Measurements from ENCODE around the gene PDCD1. TPM values are rescaled to one million over a fixed set of nuclear protein-coding genes. Genes with fewer than 3 reads are reported as not detected.
"Not testable (repeated sequence)": the region's sequence is repeated elsewhere in the genome, so short reads cannot be mapped to it uniquely, and the experiment has no call there.

Gene PDCD1
- polyA plus RNA-seq, 1 donor from 2014 or later = 0.19 TPM

DNA sequence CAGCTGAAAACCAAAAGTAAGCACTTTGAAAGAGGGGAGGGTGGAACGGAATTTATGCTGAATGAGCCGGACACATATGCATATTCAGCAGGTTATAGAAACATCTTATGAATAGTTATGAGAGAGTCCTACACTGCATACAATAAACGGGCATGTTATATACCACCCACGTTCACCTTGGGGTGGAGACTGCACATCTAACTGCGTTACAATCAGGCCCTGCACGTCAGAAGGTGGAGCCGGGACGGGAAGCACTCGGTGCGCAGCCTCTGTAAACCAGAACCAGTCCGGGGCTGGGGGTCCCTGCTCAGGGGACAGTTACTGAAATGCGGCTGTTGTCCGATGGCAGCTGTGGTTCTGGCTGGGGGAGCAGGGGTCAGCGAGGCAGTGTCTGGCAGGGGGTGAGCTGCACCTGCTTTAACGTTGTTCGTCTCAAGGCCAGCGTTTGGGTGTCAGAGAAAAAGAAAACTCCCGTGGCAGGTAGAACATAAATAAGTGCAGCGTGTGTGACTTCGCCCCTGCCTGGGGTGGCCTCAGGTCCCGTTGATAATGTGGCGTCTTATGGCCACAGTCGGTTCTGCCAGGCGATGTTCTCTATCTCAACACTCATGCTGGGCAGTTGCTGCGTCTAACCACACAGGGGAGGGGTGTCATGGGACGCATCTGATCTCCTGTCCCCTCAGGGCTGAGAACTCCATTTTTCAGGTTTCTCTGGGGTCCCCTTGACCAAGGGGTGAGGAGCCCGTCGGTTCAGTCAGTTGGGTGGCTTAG lies 24.8 kb downstream of the PDCD1 start:
- H3K27me3 Mint-ChIP-seq = peaks cover 15% of the 10 kb centered on the region
- H3K27ac Mint-ChIP-seq, H3K4me3 Mint-ChIP-seq, H3K9me3 Mint-ChIP-seq, H3K4me1 Mint-ChIP-seq, H3K36me3 Mint-ChIP-seq: not testable (repeated sequence)

DNA sequence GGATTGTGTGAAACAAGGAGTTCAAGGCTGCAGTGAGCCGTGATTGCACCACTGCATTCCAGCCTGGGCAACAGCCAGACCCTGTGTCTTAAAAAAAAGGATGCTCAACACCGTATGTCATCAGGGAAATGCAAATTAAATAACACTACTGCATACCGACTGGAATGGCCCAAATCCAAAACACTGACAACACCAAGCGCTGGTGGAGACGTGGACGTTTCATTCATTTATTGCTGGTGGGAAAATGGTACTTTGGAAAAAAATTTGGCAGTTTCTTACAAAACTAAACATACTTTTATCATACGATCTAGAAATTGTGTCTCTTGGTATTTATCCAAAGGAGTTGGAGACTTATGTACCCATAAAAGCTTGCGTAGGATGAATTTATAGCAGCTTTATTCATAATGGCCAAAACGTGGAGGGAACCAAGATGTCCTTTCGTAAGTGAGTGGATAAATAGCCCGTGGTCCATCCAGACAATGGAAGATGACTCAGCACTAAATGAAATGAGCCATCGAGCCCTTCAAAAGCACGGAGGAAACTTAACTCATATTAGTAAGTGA lies 25.5 kb downstream of the PDCD1 start:
- no peaks in the 10 kb centered on the region for H3K4me1 Mint-ChIP-seq
- H3K27me3 Mint-ChIP-seq = peaks cover 17% of the 10 kb centered on the region
- no peak overlapping the region for H3K4me3 Mint-ChIP-seq
- peaks cover 2% of the 10 kb centered on the region for H3K36me3 Mint-ChIP-seq
- peaks cover 0 to 7% (median 0%) of the 10 kb centered on the region in 3 donors for H3K9me3 Mint-ChIP-seq
- no peak overlapping the region for H3K27ac Mint-ChIP-seq

DNA sequence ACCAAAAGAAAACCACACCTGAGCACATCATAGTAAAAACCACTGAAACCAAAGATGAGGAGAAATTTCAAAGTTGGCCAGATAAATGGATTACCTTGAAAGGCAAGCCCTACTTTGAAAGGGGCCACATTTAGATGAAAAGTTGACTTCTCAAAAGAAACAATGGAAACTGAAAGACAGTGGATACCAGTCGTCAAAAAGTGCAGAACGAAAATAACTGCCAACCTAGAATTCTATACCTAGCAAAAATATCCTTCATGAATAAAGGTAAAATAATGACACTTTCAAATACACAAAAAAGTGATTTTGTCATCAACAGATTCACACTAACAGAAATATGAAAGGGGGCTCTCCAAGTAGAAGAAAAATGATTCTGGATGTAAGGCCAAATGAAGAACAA lies 31.3 kb downstream of the PDCD1 start:
- Mint-ChIP-seq H3K9me3 (peaks cover 0 to 16% (median 14%) of the 10 kb centered on the region in 3 donors), H3K4me3 (no peak overlapping the region), H3K27ac (peak overlapping the region in 1 of 3 donors; percentile 53), H3K27me3 (peaks cover 13% of the 10 kb centered on the region), H3K36me3 (peaks cover 5% of the 10 kb centered on the region), H3K4me1 (peaks cover 0 to 7% (median 0%) of the 10 kb centered on the region in 3 donors)

DNA sequence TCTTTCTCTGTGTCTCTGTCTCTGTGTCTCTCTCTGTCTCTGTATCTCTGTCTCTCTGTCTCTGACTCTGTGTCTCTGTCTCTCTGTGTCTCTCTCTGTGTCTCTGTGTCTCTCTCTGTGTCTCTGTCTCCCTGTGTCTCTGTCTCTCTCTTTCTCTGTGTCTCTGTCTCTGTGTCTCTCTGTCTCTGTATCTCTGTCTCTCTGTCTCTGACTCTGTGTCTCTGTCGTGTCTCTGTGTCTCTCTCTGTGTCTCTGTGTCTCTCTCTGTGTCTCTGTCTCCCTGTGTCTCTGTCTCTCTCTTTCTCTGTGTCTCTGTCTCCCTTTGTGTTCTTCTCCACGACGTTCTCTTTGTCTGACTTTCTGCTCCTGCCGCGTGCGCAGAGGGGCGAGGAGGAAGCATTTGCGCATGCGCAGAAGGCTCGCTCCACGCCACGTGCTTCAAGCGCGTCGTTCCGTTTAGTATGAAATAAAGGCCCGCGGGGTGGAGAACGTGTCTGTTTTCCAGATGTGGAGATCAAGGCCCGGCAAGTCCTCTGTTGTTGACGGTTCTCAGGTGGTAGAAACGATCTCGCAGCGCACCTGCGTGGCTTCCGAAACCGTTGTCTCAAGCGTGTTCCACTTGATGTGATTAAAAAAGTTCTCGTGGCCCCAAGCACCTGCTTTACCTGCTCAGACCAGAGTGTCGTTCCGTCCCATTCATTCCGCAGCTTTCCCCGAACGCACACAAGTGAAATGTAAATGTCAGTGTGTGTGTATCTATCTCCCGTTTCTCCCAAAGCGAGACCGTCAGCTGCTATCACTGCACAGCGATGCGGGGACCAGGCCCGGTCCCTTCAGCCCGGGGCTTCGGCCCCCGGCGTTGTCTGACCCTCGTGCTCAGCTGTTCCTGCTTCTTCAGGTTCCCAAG lies 34.9 kb downstream of the PDCD1 start:
- not testable (repeated sequence) for H3K36me3 Mint-ChIP-seq
- peak overlapping the region in 2 of 3 donors; percentile 53 to 56 for H3K27ac Mint-ChIP-seq

DNA sequence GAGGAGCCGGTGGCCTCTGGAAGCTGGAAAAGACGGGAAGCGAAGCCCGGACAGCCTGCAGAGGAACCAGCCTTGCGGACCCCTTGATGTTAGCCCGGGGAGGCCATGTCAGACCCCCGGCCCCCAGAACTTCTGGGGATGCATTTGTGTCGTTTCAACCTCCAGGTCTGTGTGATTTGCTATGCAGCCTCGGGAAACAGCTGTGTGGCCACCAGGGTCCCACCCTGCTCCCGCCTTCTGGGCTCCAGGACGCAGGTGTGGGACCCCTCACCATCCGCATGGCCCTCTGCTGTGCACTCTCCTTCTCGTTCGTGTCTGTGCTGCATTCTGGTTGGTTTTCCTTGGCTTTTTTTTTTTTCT lies 36.5 kb downstream of the PDCD1 start:
- Mint-ChIP-seq H3K4me3 (peak overlapping the region in 1 of 4 donors; percentile 72), H3K27ac (peak overlapping the region in 2 of 3 donors; percentile 1 to 76), H3K27me3 (peaks cover 30% of the 10 kb centered on the region), H3K9me3 (peaks cover 0 to 11% (median 7%) of the 10 kb centered on the region in 3 donors), H3K4me1 (peaks cover 4 to 14% (median 7%) of the 10 kb centered on the region in 3 donors), H3K36me3 (peaks cover 5% of the 10 kb centered on the region)

More for the DNA sequence above, 34.9 kb downstream of the PDCD1 start:
- H3K4me1 Mint-ChIP-seq = not testable (repeated sequence)
- H3K9me3 Mint-ChIP-seq = peaks cover 0 to 16% (median 14%) of the 10 kb centered on the region in 3 donors
- peaks cover 23% of the 10 kb centered on the region for H3K27me3 Mint-ChIP-seq
- H3K4me3 Mint-ChIP-seq = peak overlapping the region in 1 of 4 donors; percentile 52

DNA sequence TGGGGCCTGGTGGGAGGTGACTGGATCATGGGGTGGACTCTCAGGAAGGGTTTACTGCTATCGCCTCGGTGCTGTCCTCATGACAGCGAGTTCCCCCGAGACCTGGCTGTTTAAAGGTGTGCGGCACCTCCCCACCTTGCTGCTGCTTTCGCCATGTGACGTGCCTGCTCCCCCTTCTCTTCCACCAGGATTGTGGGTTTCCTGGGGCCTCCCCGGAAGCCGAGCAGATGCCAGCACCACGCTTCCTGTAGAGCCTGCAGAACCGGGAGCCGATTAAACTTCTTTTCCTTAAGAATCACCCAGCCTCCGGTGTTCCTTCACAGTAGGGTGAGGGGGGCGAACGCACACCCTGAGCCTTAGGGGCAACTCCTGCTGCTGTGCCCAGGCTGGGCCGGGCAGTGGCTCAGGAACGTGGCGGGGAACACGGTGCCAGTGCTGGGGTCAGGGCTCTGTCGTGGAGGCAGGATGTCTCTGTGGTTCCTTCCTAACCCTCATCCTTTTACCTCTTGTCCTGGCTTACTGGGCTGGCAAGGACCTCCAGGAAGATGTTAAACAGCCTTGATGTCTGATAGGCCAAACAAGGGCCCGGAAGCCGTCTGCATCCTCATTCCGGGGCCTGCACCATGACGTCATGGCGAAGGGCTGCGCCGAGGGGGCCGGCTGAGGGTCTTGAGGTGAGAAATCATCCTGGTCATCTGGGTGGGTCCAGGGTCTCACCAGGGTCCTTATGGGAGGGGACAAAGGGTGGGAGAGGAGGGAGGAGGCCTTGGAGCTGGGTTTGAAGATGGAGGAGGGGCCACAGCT lies 37.0 kb downstream of the PDCD1 start:
- Mint-ChIP-seq H3K9me3 (peaks cover 0 to 7% (median 5%) of the 10 kb centered on the region in 3 donors), H3K4me1 (peaks cover 4 to 15% (median 8%) of the 10 kb centered on the region in 3 donors), H3K27me3 (peaks cover 31% of the 10 kb centered on the region), H3K4me3 (peak overlapping the region in 1 of 4 donors; percentile 12), H3K27ac (no peak overlapping the region), H3K36me3 (peaks cover 4% of the 10 kb centered on the region)

DNA sequence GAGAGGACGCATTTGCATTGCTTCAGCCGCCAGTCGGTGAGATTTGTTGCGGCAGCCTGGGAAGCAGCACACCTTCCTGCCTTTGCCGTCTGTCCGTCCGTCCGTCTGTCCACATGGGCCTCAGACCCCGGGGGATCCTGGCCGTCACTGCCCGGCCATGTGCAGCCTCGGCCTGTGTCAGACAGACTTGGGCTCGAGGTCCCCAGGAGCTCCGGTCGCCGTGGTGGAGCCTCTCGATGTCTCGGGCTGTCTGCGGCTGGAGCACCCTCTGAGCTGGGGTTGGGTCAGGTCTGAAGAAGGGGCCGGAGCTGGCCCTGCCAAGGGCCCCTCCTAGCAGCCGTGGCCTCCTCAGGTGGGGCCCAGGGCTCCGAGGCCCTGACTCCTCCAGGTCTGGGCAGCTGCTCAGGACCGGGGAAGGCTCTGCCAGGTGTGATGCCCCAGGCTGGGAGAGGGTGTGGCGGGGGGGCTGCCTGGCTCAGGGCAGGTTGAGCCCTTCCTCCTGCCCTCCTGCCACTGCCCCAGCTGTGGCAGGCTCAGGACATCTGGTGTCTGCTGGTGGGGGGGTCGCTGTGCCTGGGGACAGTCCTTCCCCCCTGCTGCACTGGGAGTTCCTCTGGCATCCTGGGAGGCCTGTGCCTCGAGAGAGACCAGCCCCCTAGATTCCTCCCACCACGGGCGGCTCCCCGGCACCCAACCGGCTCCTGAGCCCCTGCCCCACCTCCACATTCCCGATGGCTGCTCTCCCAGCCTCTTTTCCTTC lies 37.9 kb downstream of the PDCD1 start:
- H3K9me3 Mint-ChIP-seq = peaks cover 0 to 7% (median 5%) of the 10 kb centered on the region in 3 donors
- H3K27ac Mint-ChIP-seq = peak overlapping the region in 1 of 3 donors; percentile 23
- H3K27me3 Mint-ChIP-seq = peaks cover 31% of the 10 kb centered on the region
- peak overlapping the region in 1 of 4 donors; percentile 45 for H3K4me3 Mint-ChIP-seq
- peaks cover 2% of the 10 kb centered on the region for H3K36me3 Mint-ChIP-seq
- peaks cover 4 to 15% (median 8%) of the 10 kb centered on the region in 3 donors for H3K4me1 Mint-ChIP-seq

DNA sequence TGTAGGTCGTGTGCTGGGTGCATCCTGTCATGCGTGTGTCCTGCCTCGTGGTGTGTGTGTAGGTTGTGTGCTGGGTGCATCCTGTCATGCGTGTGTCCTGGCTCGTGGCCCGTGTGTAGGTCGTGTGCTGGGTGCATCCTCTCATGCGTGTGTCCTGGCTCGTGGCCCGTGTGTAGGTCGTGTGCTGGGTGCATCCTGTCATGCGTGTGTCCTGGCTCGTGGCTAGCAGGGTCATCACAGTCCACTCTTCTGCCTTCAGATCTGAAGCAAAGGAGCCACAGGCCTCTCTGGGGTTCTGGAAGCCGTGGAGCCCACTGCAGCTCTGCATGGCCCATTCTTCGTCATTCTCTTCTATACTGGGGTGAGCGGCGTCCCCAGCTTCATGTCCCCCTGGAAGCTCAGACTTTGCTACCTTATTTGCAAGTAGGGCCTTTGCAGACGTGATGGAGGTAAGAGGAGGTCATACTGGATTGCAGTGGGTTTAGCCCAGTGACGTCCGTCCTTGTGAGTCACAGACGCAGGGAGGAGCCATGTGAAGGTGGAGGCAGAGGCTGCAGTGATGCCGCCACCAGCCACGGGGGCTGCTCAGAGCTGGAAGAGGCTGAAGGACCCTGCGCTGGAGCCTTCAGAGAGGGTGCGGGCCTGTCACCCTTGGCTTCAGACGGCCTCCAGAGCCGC lies 38.6 kb downstream of the PDCD1 start:
- peaks cover 29% of the 10 kb centered on the region for H3K27me3 Mint-ChIP-seq
- H3K36me3 Mint-ChIP-seq, H3K9me3 Mint-ChIP-seq: not testable (repeated sequence)
- H3K4me1 Mint-ChIP-seq = peaks cover 4 to 15% (median 8%) of the 10 kb centered on the region in 3 donors
- peak overlapping the region; percentile 23 to 85 (median 72) for H3K27ac Mint-ChIP-seq
- peak overlapping the region in 1 of 4 donors; percentile 70 for H3K4me3 Mint-ChIP-seq

DNA sequence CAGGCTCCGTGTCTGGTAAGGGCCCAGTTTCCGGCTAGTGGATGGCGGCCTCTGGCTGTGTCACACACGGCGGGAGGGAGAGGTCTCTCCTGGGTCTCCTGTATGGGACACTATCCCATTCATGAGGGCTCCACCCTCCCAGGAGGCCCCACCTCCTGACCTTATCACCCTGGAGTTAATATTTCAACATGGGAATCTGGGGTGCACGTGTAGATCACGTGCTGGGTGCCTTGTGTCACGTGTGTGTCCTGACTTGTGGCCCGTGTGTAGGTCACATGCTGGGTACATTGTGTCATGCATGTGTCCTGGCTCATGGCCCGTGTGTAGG lies 39.8 kb downstream of the PDCD1 start:
- H3K4me3 Mint-ChIP-seq = peak overlapping the region in 1 of 4 donors; percentile 30
- peaks cover 2% of the 10 kb centered on the region for H3K36me3 Mint-ChIP-seq
- peaks cover 4 to 16% (median 8%) of the 10 kb centered on the region in 3 donors for H3K4me1 Mint-ChIP-seq
- H3K9me3 Mint-ChIP-seq = peaks cover 0 to 3% (median 0%) of the 10 kb centered on the region in 3 donors
- peak overlapping the region; percentile 22 to 95 (median 63) for H3K27ac Mint-ChIP-seq
- peaks cover 29% of the 10 kb centered on the region for H3K27me3 Mint-ChIP-seq

DNA sequence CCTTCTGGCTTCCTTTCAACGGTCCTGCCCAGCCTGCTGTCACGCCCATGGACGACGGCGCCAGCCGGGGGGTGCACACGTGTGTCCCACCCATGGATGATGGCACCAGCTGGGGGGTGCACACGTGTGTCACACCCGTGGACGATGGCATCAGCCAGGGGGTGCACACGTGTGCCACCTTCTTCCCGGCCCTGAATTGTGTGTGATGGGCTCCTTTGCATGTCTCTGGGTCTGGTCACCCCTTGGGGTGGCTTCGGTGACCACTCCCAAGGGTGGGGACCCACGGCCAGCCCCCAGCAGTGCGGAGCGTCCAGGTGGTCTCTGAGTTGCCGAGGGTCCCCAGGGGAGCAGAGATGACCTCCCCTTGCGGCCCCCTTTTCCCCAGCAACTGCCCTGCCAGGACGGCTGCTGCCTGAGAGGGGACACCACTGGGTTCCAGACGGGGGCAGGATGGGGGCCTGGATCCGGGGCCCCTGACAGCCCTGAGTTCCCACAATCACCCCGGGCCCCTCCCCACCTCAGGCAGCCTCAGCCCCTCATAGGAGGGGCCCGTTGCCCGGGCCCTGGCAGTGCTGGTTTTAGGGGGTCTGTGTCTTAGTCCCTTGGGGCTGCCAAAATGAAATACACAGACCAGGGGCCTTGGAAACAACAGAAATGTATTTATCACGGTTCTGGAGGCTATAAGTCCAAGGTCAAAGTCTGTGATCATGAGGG lies 40.3 kb downstream of the PDCD1 start:
- Mint-ChIP-seq H3K27ac (peak overlapping the region; percentile 63 to 96 (median 67)), H3K27me3 (peaks cover 28% of the 10 kb centered on the region), H3K4me1 (peaks cover 4 to 14% (median 8%) of the 10 kb centered on the region in 3 donors), H3K36me3 (peaks cover 2% of the 10 kb centered on the region), H3K9me3 (no peaks in the 10 kb centered on the region), H3K4me3 (peak overlapping the region in 2 of 4 donors; percentile 57 to 82)

DNA sequence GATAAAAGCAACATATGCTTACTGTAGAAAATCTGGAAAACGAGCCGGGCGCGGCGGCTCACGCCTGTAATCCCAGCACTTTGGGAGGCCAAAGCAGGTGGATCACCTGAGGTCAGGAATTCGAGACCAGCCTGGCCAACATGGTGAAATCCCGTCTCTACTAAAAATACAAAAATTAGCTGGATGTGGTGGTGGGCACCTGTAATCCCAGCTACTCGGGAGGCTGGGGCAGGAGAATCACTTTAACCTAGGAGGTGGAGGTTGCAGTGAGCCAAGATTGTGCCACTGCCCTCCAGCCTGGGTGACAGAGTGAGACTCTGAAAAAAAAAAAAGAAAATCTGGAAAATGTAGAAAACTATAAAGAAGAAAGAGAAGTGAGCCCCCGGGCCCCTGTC lies 40.9 kb downstream of the PDCD1 start:
- peak overlapping the region in 3 of 4 donors; percentile 57 to 82 (median 57) for H3K4me3 Mint-ChIP-seq
- peak overlapping the region; percentile 67 to 96 (median 87) for H3K27ac Mint-ChIP-seq
- H3K27me3 Mint-ChIP-seq = peaks cover 28% of the 10 kb centered on the region
- not testable (repeated sequence) for H3K36me3 Mint-ChIP-seq, H3K9me3 Mint-ChIP-seq
- peaks cover 4 to 13% (median 8%) of the 10 kb centered on the region in 3 donors for H3K4me1 Mint-ChIP-seq

DNA sequence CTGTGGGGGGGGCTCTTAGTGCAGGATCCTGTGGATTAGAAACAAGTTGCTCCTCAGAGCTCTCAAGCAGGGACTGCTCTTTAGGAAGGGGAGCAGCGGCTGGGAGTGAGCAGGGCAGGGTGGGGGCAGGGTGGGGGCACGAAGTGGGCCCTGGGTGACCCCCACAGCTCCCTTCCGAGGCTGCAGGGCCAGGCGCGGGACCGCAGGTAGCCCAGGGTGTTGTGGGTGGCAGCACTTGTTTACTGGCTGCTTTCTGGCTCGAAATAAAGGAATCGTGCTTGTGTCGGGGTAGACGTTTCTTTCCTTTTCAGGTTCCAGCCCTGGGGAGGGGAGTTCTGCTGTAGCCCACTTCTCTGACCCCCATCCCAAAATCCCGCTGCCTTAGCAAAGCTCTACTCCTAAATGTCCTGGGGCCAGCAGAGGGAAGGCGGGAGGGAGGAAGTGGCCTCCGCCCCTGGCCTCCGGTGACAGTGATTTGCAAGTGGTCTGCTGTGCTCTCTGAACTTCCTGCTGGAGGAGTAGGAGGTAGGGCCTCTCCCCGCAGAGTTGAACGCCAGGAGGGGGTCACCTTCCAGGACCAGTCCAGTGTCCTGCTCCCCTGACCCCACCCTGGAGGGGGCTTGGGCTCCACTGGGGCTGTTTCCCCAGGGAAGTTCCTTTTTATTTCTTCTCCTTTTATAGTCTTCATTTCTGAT lies 41.4 kb downstream of the PDCD1 start:
- H3K4me1 Mint-ChIP-seq = peaks cover 4 to 10% (median 8%) of the 10 kb centered on the region in 3 donors
- peak overlapping the region in 3 of 4 donors; percentile 57 to 86 (median 82) for H3K4me3 Mint-ChIP-seq
- peaks cover 2% of the 10 kb centered on the region for H3K36me3 Mint-ChIP-seq
- peak overlapping the region; percentile 67 to 96 (median 87) for H3K27ac Mint-ChIP-seq
- peaks cover 28% of the 10 kb centered on the region for H3K27me3 Mint-ChIP-seq
- no peaks in the 10 kb centered on the region for H3K9me3 Mint-ChIP-seq

Data from IgD-negative memory B cell (primary cell).